EH (cell line): ENCODE measurements around the gene NID1.
A peak's percentile ranks its signal among the peaks of the same experiment; 100 is the strongest.
"Not testable (repeated sequence)": the region's sequence is repeated elsewhere in the genome, so short reads cannot be mapped to it uniquely, and the experiment has no call there.

Experiments
- DNase-seq: peaks from one replicate; pipeline ENCODE4 v3.0.0-alpha.2; 2015; ENCODE audit warnings: low read depth

The NID1 gene

GRCh38 chr1:235996048-235996785 is 68.7 kb downstream of the NID1 start:
- no peak for DNase-seq

DNA sequence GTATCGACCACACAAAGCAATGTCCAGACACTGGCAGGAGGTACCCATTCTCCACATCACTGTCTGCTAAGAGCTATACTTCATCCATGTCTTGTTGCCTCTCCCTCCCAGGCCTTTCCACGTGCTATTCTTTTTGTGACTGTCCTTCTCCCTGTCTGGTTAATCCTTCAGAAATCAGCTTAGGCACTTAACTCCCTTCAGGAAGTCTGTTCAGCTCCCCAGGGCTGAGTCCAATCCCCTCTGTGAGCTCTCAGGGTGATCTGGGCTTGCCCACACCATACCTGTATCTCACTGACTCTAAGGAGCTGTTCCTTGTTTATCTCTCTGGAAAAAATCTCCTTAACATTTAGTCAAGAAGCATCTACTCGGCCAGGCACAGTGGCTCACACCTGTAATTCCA is 69.4 kb downstream of the NID1 start:
- DNase-seq: no peak

GRCh38 chr1:235993652-235994051 is 71.2 kb downstream of the NID1 start:
- no peak for DNase-seq

GRCh38 chr1:235992868-235993267 is 72.0 kb downstream of the NID1 start:
- no peak for DNase-seq

DNA sequence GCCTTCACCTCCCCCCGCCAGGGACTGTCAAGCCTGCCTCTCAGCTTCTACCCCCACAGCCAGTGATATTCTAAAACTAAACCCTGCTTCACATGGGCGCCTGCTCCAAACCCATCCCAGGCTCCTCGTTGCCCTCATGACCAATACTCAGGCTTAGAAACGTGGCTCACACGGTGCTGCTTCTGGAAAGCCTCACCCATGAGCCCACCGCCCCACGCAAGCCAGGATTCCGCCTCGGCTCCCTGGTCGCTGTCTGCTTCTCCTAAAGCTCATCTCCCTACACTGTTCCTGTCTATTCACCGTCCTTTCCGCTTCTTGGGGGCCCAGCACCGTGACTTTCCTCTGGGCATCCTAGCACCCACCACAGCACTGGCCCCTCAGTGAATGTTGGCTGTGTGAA is 72.5 kb downstream of the NID1 start:
- DNase-seq: no peak

GRCh38 chr1:235990330-235990795 is 74.5 kb downstream of the NID1 start:
- DNase-seq: peak; percentile 89

DNA sequence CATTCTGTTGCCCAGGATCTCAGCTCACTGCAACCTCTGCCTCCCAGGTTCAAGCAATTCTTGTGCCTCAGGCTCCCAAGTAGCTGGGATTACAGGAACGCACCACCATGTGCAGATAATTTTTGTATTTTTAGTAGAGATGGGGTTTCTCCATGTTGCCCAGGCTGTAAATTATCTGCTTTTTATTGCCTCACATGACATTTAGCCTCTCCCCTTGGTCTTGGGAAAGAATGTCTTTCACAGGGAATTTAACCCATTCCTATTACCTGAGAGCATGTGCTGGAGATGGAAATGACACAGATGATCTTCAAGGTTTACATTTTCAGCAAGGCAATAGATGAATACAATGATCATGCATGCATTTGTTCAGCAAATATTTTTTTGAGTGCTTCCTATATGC is 75.8 kb downstream of the NID1 start:
- DNase-seq: no peak

- no peak for DNase-seq
Measured at GRCh38 chr1:235986869-235987268, 78.0 kb downstream of the NID1 start.

- DNase-seq: peak; percentile 93
Measured at GRCh38 chr1:235984041-235984825, 80.7 kb downstream of the NID1 start.

- no peak for DNase-seq
Measured at GRCh38 chr1:235980976-235981375, 83.9 kb downstream of the NID1 start.

DNA sequence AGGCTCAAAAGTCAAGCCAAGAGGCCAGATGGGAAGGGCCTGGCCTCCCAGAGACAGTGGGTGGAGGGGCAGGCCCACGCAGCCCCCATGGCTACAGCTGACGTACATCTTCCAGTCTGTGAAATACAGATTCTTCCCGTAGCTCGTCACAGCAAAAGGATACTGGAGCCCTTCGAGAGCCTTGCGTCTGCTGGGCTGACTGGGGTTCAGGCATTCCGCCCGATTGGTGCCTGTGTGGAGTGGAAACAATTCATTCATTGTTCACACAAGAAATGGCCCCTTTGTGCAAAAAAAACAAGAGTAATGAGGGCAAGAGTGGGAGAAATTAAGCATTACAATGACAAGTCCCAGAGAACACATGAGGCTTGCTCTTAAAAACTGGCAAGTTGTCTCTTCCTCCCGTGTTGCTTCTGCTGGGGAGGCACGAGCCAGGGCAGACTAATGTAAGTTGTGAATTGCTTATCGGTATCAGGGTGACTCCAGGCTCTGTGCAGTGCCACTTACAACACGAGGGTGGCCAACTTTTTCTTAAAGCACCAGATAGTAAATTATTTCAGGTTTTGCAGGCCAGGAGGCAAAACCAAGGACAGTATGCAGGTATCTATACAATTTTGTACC is 85.1 kb downstream of the NID1 start:
- DNase-seq: no peak

- no peak for DNase-seq
Measured at GRCh38 chr1:235979176-235979575, 85.7 kb downstream of the NID1 start.

DNA sequence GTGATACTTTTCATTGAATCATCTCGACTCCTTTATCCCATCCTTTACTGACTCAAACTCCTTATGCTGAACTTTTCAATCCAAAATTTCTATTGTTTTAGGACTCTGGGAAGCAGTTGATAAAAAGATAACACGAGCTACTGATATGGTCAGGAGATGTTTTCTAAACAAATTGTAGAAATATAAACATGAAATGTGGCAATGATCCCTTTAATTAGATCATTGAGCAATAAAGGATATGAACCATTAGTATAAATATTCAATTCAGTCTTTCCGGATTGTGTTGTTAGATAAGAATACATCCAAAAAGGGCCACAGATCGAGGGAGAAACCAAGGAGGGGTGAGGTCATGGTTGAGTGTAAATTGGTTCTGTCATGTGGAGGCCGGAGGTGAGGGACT is 88.4 kb downstream of the NID1 start:
- DNase-seq: peak; percentile 38

DNA sequence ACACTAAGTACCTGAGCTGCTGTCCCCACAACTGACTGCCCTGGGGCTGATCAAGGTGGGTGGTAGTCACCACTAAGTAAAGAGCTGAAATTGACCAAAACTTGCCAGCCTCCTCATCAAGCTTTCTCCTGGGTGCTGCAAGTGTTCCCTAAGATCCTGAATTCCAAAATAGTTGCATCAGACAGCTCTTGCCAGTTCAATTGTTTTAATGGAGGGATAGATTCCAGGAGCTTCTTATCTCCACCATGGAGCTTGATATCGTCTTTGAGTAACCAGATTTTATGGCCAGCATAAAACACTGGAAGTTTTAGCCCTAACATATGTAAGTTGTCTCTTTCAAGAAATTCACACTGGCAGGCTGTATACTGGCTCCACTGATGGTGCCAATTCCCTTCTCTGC is 90.3 kb downstream of the NID1 start:
- peak; percentile 69 for DNase-seq

- not testable (repeated sequence) for DNase-seq
Measured at GRCh38 chr1:235972691-235973090, 92.2 kb downstream of the NID1 start.

DNA sequence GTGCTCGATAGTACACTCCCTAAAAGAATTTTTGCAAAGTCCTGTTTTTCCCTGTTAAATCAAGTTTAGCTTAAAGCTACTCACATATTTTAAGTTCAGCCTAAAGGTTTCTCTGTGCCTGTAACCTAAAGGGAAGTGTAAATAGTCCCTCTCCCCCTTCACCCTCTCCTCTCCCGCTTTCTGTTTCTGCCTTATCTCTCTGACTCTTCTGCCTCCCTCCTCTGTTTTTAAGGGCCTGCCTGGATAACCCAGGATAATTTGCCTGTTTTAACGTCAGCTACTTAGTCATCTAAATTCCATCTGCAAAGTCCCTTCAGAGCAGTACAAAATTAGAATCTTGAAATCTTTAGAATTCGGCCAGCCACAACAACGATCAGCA is 92.6 kb downstream of the NID1 start:
- peak; percentile 95 for DNase-seq

DNA sequence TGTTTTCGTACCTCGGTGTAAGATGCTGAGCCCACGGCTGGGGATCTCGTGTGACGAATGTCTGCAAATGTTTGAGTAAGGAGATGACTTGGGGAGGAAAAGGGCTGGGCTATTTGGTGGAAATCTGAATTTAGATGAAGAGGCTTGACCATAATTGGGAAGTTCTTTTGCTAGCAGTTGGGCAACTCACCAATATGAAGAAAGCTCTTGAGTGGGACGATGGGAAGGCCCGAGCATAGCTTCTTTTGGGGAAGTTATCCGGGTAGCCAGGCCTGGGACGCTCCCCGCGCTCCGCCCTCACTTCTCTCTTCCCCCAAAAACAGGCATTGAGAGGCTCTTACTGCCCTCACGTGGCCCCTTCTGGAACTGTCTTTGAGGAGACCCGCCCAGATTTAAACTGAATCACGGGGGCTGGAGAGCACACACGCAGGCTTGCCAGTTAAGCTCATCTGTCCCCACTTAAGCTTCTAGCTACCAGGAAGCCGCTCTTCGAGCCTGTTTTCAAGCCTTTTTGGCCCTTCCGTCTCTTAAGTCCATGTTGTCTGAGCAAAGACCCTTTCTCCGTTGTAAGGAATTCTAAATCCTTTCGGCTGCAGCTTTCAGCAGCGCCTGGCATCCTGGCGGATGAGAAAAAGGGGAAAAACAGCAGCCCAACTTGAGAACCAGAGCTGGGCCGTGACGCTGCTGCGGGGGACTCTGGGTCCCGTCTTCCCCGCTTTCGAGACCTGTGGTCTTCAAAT is 93.1 kb downstream of the NID1 start:
- DNase-seq: peak; percentile 97

DNA sequence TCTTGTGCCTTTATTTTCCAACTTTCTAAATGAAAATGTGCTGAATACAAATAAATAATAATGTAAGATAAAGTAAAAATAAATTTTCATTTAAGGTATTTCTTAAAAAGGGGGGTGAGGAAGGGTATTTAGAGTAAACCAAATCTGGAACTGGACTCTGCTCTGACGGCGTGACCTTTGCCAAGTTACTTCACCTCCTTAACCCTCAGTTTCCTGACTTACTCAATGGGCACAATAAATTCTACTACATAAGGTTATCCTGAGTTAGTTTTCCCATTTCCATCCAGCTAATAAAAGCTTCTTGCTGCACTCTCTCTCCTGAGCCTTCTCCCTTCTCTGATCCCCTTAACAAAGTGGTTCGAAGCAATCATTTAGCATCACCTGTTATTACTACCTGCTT is 93.9 kb downstream of the NID1 start:
- DNase-seq: no peak

- no peak for DNase-seq
Measured at GRCh38 chr1:235968831-235969230, 96.1 kb downstream of the NID1 start.

- not testable (repeated sequence) for DNase-seq
Measured at GRCh38 chr1:235966134-235966533, 98.8 kb downstream of the NID1 start.

DNA sequence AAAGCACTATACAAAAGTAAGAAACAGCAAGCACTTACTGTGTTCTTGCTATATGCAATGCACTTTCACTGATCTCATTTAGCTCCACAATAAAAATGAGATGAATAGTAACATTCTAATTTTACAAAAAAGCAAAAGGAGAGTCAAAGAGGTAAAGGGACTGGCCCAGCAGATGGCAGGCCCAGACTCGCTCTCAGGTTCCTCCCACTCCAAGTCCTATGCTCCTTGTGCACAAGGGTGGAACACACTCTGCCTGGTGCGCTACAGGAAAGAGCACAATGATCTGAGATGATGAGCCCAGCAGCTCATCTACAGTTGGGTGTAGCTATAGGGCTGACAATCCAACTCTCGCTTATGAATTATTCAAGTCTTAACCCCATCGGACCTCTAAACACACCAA is 104.1 kb downstream of the NID1 start:
- DNase-seq: no peak

DNA sequence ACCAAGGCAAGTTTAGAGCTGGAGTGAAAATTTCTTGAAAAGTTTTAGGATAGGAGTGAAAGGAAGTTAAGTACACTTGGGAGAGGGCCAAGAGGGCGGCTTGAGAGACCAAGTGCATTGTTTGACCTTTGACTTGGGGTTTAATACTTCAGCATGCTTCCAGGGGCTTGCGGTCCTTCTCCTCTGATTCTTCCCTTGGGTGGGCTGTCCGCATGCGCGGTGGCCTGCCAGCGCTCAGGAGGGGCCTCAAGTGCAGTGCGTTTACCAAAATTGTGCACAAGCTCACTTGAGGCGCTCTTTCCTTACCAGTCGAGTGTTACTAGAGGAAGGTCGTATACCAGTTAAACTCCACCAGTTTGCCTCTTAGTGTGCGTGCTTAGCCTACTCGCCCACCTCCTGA is 106.9 kb downstream of the NID1 start:
- DNase-seq: no peak
